SK-MEL-5 (cell line): ENCODE results near the gene HGFAC. TPM values are rescaled to one million over a fixed set of nuclear protein-coding genes. Genes with fewer than 3 reads are reported as not detected.

ENCODE experiments used
- DNase-seq: peaks from one replicate; pipeline ENCODE4 v3.0.0-alpha.2; 2016; ENCODE audit warnings: low read depth, low spot score
- in situ Hi-C: cut with HindIII; loops from 2 replicates; pipeline ENCODE4 v1.10.0; 2016; ENCODE audit warnings: low sequenced_read_pairs, high pct_unique_total_duplicates, low pct_unique_long_range_greater_than_20kb
- total RNA-seq: library from RNA; depleted of rRNA; stranded (reverse); fragments of >200 nt; shearing (Covaris generic); gene quantifications from 2 replicates; pipeline ENCODE4 v1.2.3, GENCODE V29; 2014

Gene HGFAC
- total RNA-seq, 1 experiment from 2014 or later: not detected

GRCh38 chr4:3485011-3485791, 43.4 kb downstream of the HGFAC start:
- DNase-seq: no peak
- in situ Hi-C loops: no loop called here

GRCh38 chr4:3485886-3486540, 44.2 kb downstream of the HGFAC start:
- in situ Hi-C loops: no loop called here

GRCh38 chr4:3486541-3487540, 45.1 kb downstream of the HGFAC start:
- in situ Hi-C loops: no loop called here
- DNase-seq: no peak

More at GRCh38 chr4:3485886-3486540, 44.2 kb downstream of the HGFAC start:
- DNase-seq: no peak

DNA sequence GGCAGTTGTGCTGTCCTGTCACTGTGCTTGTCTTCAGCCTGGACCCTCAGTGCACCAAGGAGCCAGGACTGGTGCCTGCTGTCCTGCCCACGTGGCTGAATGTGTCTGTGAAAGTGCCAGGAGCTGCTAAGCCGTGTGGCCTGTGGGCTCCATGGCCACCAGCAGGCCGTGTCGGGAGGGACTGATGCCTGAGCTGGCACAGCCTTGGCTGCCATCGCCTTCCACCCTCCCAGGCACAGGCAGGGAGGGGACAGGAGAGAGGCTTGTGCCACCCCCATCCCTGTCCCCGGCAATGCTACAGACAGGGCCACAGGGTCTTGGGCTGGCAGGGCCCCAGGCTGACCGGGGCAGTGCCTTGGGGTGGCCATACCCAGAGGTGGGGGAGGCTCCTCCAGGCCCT, 46.1 kb downstream of the HGFAC start:
- in situ Hi-C loops: no loop called here
- DNase-seq: no peak

DNA sequence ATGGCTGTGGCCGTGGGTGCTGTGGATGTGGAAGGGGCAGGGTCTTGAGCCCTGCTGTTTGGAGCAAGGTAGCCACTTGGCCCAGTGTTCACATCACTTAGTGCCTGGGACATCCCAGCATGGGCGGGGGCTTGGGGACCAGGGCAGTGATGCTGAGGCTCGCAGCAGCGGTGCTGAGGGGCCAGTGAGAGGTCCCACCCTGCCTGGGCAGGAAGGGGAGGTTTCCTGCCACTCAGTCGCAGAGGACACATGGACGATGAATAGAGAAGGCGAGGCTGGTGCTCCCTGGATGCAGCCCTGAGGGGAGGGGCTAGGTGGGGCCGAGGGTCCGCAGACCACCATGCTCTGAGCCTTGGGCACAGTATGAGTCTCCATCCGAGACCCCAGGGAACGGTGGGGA, 47.1 kb downstream of the HGFAC start:
- in situ Hi-C loops: no loop called here
- DNase-seq: no peak

DNA sequence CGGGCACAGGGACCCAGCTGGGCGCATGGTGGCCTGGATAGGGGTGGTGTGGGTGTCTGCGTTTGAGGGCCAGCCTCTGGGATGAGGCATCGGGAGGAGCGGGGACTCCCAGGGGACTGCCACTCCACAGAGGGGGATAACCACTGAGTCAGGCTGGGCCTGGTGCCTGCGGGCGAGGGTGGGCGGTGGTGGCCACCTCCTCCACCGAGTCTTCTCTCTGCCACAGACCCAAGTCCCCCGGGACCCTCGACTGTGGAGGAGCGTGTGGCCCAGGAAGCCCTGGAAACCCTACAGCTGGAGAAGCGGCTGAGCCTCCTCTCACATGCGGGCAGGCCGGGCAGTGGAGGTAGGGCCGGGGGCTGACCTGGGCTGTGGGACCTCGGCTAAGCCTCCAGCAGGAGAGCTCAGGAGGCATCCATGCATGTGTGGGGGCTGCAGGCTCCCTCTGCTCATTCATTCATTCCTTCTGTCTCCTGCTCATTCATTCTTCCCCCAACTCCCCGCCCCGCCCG, 47.7 kb downstream of the HGFAC start:
- in situ Hi-C loops: no loop called here
- DNase-seq: peak; percentile 39

DNA sequence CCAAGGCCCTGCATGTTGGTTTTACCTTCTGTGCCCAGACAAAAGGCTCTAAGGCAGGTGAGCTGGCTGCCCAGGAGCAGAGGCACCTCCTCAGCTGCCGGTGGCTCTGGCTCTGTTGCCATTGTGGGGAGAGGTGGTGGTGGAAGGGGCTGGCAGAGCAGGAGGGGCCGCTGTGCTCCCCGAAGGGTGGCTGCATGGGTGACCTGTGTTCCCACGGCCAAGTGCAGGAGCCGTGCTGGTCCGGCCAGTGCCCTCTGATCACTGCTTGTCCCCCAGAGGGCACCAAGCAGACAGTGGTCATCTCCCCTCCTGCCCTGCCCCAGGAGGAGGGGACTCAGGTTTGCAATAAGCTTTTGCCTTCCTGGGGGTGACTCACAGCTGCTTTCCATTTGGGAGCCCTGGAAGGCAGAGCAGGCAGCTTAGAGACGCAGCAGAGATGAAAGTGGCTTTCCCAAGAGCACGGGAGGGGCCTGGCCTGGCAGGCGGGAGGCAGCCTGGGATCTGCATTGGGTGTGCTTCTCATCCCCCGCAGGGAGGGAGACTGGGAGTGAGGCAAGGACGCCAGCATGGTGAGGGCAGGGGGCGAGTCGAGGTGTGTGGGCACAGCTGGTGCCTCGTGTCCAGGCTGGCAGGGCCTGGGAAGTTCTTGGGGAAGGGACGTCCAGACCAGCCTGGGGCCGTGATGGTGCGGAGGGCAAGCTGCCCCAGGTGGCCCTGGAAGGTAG, 50.1 kb downstream of the HGFAC start:
- DNase-seq: no peak
- in situ Hi-C loops: no loop called here

DNA sequence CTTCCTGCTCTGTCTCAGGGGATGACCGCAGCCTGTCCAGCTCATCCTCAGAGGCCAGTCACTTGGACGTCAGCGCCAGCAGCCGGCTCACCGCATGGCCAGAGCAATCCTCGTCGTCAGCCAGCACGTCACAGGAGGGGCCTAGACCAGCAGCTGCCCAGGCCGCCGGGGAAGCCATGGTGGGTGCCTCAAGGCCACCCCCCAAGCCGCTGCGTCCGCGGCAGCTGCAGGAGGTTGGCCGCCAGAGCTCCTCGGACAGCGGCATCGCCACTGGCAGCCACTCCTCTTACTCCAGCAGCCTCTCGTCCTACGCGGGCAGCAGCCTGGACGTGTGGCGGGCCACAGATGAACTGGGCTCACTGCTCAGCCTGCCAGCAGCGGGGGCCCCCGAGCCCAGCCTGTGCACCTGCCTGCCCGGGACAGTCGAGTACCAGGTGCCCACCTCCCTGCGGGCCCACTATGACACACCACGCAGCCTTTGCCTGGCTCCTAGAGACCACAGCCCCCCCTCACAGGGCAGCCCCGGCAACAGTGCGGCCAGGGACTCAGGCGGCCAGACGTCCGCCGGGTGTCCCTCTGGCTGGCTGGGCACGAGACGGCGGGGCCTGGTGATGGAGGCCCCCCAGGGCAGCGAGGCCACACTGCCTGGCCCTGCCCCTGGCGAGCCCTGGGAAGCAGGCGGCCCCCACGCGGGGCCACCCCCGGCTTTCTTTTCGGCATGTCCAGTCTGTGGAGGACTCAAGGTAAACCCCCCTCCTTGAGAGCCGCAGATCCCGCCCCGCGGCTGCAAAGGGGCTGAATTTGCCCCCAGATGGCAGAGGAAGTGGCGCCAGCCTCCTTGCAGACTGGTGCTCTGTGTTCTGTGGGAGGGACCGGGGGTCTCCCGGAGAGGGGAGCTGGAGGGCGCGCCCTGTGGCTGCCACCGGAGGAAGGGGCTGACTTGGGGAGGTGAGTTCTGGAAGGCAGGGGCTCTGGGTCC, 51.3 kb downstream of the HGFAC start:
- no peak for DNase-seq
- in situ Hi-C loops: no loop called here

DNA sequence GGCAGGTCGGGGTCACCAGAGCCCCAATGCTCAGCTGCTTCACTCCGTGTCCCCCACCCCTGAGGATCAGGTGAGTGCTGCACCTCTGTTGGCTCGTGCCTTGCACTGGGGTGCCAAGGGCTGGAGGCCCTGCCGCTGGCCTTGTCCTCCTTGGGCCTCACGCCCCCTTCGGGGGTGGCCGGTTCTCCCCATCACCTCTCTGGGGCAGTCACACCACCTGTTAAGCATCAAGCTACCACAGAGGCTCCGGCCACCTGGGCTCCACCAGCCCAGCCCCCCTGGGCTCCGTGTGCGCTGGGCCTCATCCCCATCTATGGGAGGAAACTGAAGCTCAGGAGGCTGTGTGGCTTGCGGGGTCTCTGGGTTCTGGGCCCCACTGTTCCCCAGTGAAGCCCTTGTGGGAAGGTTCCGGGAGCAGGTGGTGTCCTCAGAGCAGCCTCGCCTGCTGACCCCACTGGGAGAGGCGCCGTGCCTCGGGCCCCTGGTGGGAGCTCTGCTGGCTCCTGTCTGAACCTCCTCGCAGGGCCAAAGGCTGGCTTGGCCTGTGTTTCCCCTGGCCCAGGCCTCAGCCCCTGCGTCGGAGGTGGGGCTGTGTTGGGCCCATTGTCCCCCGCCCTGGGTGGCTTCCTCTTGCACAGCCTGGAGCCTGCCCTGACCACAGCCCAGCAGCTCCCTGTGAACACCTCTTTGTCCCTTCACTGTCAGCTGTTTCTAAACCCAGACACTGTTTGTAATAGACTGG, 52.1 kb downstream of the HGFAC start:
- peak; percentile 37 for DNase-seq
- in situ Hi-C loops: no loop called here

- DNase-seq: no peak
- in situ Hi-C loops: no loop called here
These were observed 52.7 kb downstream of the HGFAC start for GRCh38 chr4:3494462-3494871.

GRCh38 chr4:3495204-3495975, 53.6 kb downstream of the HGFAC start:
- DNase-seq: no peak
- in situ Hi-C loops: no loop called here

DNA sequence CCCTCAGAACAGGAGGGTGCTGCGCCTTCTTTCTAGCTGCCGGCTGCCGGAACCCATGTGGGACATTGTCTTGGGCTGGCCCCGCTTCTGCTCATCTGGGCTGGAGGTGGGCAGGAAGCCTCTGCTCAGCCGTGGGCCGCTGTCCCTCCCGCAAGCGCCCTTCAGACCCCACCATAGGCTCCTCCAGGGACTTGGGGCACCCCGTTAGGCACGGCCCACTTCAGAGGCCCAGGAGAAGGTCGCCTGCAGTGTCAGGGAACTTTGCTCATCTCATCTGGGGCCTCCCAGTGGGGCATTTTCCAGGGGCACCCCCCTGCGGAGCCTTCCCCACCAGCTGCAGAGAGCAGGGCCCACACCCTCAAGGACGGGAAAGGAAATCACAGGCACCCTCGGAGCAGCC, 54.3 kb downstream of the HGFAC start:
- DNase-seq: no peak
- in situ Hi-C loops: no loop called here

- no peak for DNase-seq
- in situ Hi-C loops: no loop called here
These were observed 55.3 kb downstream of the HGFAC start for GRCh38 chr4:3497095-3497494.

- in situ Hi-C loops: no loop called here
- DNase-seq: no peak
These were observed 56.0 kb downstream of the HGFAC start for GRCh38 chr4:3497523-3498389.
